Glomerular visceral epithelial cell (primary cell): Measurements from ENCODE around the gene GOSR1.
"Not testable (repeated sequence)": the region's sequence is repeated elsewhere in the genome, so short reads cannot be mapped to it uniquely, and the experiment has no call there.

Source experiments
- DNase-seq: peaks from one replicate; pipeline ENCODE4 v3.0.0-alpha.2; 2016; ENCODE audit errors: extremely low spot score

The GOSR1 gene

DNA sequence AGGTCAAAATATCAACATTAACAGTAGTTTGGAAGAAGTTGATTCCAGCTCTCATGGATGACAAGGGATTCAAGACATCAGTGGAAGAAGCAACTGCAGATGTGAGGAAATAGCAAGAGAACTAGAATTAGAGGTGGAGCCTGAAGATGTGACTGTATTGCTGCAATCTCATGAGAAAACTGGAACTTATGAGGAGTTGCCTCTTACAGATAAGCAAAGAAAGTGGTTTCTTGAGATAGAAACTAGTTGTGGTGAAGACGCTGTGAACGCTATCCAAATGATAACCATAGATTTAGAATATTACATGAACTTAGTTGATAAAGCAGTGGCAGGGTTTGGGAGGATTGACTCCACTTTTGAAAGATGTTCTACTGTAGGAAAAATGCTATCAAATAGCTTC is 67.8 kb downstream of the GOSR1 start:
- no peak for DNase-seq

- no peak for DNase-seq
These were observed 70.8 kb downstream of the GOSR1 start for GRCh38 chr17:30547778-30548573.

DNA sequence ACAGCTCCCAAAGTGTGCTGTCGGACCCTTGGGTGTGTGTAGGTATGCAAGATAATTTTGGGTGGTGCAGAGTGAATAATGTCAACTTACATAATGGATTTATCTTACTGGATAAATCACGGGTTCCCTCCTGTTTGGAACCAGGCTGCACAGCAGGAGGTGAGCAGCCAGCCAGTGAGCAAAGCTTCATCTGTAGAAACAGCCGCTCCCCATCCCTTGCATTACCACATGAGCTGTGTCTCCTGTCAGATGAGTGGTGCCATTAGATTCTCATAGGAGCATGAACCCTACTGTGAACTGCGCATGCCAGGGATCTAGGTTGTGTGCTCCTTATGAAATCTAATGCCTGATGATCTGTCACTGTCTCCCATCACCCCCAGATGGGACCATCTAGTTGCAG is 72.0 kb downstream of the GOSR1 start:
- not testable (repeated sequence) for DNase-seq

DNA sequence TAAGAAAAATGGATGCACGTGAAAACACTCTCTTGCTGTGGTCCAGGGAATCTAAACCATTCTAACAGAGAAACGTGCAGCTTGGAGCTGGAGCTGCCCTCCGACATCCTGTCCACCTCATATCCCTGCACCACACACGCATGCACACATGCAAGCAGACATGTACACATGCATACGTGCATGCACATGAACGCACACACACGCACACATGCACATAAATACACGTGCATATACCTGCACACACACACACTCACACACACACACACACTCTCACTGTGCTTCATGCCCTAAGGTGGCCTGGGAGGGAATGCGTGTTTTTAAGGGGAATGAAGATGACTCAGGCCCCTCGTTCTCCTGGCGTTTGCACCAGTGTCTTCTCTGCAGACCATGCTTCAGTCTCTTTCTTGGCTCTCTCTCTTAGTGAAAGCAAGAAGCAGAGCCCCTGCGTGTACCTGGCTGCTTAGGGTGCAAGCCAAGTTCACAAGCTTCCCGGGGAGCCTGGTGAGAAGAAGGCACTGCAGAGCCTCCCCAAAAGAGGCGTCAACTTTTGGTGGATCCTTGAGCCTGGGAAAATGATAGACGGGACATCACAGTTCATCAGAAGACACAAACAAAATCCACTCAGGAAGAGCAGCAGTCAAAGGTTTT is 72.8 kb downstream of the GOSR1 start:
- DNase-seq, result no peak

DNA sequence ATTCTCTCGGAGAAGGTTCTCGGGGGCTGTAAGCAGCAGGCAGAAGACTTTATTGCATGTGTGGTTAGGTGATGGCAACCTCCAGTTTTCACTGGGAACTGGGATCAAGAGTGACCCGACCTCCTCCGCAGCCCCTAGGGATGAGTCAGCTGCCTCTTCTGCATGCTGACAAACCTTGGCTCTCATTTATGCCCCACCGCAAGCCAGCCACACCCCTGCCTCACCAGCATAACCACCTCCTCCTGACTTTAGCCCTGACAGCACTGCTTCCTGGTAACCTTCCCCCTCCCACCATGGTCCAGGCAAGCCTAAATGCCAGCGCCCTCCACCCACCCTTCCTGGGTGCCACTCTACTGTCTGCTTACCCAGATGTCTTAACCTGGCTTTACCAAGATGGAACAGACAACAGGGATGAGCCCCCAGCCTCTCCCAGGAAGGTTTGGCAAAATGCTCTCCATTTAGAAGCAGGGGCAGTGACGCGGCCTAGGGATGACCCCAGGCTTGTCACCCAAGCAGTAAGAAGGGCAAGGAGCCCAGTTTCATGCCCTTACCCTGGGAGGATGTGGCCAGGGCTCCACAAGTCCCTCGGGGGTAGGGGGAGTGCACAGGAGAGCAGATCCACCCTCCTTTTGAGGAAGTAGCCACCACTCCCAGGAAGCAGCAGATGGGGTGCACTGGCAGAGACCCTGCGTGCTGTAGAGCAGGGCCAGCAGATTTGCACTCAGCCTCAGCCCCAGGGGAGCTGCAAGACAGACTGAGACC is 73.5 kb downstream of the GOSR1 start:
- DNase-seq, result peak; percentile 72

- not testable (repeated sequence) for DNase-seq
These were observed 74.2 kb downstream of the GOSR1 start for GRCh38 chr17:30551274-30551995.

- no peak for DNase-seq
These were observed 74.8 kb downstream of the GOSR1 start for GRCh38 chr17:30551996-30552339.

- DNase-seq, result no peak
These were observed 75.9 kb downstream of the GOSR1 start for GRCh38 chr17:30552994-30553566.

DNA sequence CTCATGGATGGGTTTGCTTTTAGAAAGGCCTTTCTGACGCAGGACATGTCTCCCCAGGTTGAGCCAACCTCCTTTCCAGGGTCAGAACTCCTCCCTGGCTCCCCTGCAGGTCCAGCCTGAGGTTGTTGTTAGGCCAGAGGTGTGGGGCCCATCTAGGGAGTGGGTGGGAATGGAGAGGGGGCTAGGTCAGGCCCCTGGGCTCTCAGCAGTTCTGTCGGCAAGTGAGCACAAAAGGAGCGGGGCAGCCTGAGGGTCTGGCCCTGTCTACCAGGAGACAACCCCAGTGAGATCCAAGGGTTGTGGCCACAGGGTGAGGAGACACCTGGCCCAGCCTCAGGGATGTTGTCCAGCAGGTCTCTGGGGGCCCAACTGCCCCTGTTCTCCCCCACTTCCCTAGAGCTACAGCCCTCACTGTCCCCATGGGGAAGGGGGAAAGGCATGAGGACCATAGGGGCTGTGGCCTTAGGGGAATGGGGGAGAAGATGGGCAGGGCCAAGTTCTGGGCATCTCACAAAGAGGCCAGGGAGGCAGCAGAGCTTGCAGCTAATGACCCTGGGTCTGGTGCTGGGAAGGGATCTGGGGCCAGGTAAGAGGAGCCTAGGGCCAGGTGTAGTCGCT is 76.7 kb downstream of the GOSR1 start:
- not testable (repeated sequence) for DNase-seq

DNA sequence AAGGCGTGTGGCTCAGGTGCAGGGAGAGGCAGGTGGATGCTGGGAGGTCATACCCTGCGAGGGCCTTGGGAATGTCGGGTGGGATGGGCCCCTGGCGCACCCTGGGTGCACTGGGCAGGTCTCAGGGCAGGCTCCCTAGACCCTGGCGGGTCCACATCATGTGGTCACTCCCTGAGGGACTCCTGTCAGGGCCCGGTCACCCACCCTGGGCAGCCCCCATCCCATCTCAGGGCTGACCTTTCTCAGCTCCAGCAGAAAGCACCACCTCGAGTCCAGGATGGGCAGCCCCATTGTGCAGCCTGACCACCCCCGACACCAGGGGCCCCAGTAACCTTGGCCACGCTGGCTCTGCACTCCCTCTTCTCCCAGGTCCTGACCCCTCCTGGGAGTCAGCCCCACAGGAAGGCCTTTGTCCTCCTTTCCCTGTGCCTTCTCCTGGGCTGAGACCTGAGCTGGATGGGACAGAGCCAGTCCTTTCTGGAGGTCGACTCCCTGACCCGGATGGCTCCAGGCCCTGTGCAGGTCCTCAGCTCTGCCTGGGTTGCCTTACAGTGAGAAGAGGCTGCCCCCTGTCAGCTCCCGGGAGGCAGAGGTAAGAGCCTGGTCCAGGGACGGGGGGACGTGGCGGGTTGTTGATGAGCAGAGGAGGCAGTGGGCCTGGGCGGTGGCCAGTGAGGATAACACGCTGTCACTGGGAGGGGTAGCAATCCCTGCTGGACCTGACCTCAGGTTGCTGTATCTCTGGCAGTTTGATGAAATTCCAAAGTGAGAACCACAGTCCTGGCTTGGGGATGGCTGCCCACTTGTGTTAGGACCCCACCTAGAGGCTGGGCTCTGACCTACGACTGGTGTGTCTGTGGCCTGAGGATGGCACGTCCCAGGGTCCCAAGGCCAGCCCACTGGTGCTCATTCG is 77.9 kb downstream of the GOSR1 start:
- DNase-seq, result peak; percentile 40

DNA sequence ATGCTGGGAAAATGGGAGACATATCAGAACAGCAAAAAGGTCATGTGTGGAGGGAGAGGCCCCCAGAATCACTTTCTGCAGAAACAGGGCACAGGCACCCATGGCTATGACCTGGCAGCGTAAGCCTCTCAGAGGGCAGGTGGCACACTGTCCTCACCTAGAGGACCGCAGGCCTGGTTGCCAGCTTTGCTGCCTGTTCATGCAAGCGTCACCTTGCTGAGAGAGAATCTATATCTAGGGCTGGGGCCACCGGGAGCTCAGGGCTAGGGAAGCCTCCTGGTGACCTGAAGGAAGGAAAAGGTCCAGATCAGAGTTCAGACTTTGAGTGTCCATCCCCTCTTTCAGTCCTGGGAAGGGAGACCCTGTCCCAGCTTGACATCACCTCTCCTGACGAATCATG is 78.7 kb downstream of the GOSR1 start:
- no peak for DNase-seq

GRCh38 chr17:30556374-30557332 is 79.4 kb downstream of the GOSR1 start:
- no peak for DNase-seq

GRCh38 chr17:30557916-30558685 is 80.9 kb downstream of the GOSR1 start:
- DNase-seq, result no peak

GRCh38 chr17:30558686-30559545 is 81.7 kb downstream of the GOSR1 start:
- no peak for DNase-seq

GRCh38 chr17:30559656-30560055 is 82.4 kb downstream of the GOSR1 start:
- DNase-seq, result no peak

GRCh38 chr17:30560117-30561026 is 83.2 kb downstream of the GOSR1 start:
- not testable (repeated sequence) for DNase-seq
